ENCODE results near the gene ARHGAP9.

- TF ChIP-seq USF1 (CRISPR knock-in tag; IDR thresholded peaks at IDR 0.05), result 0 out of 2 replicates have a peak, but pooled peaks have one; percentile 23
- no peak for TF ChIP-seq ATF6 (CRISPR knock-in tag; IDR thresholded peaks at IDR 0.05)
- TF ChIP-seq CTCF (IDR thresholded peaks at IDR 0.05), result no peak
- TF ChIP-seq MLX (CRISPR knock-in tag; IDR thresholded peaks at IDR 0.05), result no peak
- TF ChIP-seq SMAD4 (CRISPR knock-in tag; IDR thresholded peaks at IDR 0.05), result no peak
These were observed 8.1 kb upstream of the ARHGAP9 start, which contains the start of gene MARS1 for GRCh38 chr12:57487597-57488401.
